ENCODE data around the gene PLA2G2C.
"Not testable (repeated sequence)": the region's sequence is repeated elsewhere in the genome, so short reads cannot be mapped to it uniquely, and the experiment has no call there.

The PLA2G2C gene

GRCh38 chr1:20150969-20151368 is 35.3 kb downstream of the PLA2G2C start:
- no peak for DNase-seq

- DNase-seq, result no peak
Measured at GRCh38 chr1:20150326-20150705, 36.0 kb downstream of the PLA2G2C start.

GRCh38 chr1:20149601-20150325 is 36.6 kb downstream of the PLA2G2C start:
- DNase-seq, result no peak

GRCh38 chr1:20148571-20149500 is 37.5 kb downstream of the PLA2G2C start:
- DNase-seq, result no peak

- DNase-seq, result no peak
Measured at GRCh38 chr1:20147846-20148570, 38.3 kb downstream of the PLA2G2C start.

- DNase-seq, result no peak
Measured at GRCh38 chr1:20143734-20144565, 42.4 kb downstream of the PLA2G2C start.

- no peak for DNase-seq
Measured at GRCh38 chr1:20143318-20143717, 43.0 kb downstream of the PLA2G2C start.

- DNase-seq, result no peak
Measured at GRCh38 chr1:20142001-20142710, 44.2 kb downstream of the PLA2G2C start.

- no peak for DNase-seq
Measured at GRCh38 chr1:20141466-20141865, 44.9 kb downstream of the PLA2G2C start.

GRCh38 chr1:20141001-20141400 is 45.3 kb downstream of the PLA2G2C start:
- DNase-seq, result no peak

- DNase-seq, result no peak
Measured at GRCh38 chr1:20139776-20140612, 46.3 kb downstream of the PLA2G2C start.

- no peak for DNase-seq
Measured at GRCh38 chr1:20138961-20139550, 47.3 kb downstream of the PLA2G2C start, which contains the start of gene PLA2G2F. Gene PLA2G2F (plus strand): TSS chr1:20139323. CDS start chr1:20139428, 105 bp downstream.

- DNase-seq, result no peak
Measured at GRCh38 chr1:20138346-20138745, 48.0 kb downstream of the PLA2G2C start.

GRCh38 chr1:20137604-20138003 is 48.7 kb downstream of the PLA2G2C start:
- no peak for DNase-seq

- DNase-seq, result no peak
Measured at GRCh38 chr1:20137055-20137454, 49.3 kb downstream of the PLA2G2C start.

GRCh38 chr1:20136249-20136648 is 50.1 kb downstream of the PLA2G2C start:
- no peak for DNase-seq

- no peak for DNase-seq
Measured at GRCh38 chr1:20134995-20135394, 51.3 kb downstream of the PLA2G2C start.

GRCh38 chr1:20130518-20130917 is 55.8 kb downstream of the PLA2G2C start:
- DNase-seq, result not testable (repeated sequence)

- no peak for DNase-seq
Measured at GRCh38 chr1:20126806-20127440, 59.4 kb downstream of the PLA2G2C start.
